Neuron (in vitro differentiated cells): ENCODE measurements around the gene TRMU.

ENCODE experiments used
- H2AFZ ChIP-seq: one replicate; pipeline ENCODE4 v1.6.1; 2013; ENCODE audit warnings: low read depth, mild to moderate bottlenecking, inconsistent platforms, low read length, moderate library complexity
- H3K27me3 ChIP-seq: one replicate; pipeline ENCODE4 v1.6.1; 2013; ENCODE audit warnings: low read length; ENCODE audit not compliant: insufficient read depth
- H3K36me3 ChIP-seq: one replicate; pipeline ENCODE4 v1.6.1; 2013; ENCODE audit warnings: low read length; ENCODE audit not compliant: insufficient read depth
- H3K4me1 ChIP-seq: one replicate; pipeline ENCODE4 v1.6.1; 2013; ENCODE audit warnings: low read length; ENCODE audit not compliant: insufficient read depth
- H3K4me3 ChIP-seq: 2 replicates; pipeline ENCODE4 v1.5.1; 2013; ENCODE audit warnings: mild to moderate bottlenecking, low read length, moderate library complexity
- H3K9me3 ChIP-seq: one replicate; pipeline ENCODE4 v1.6.1; 2013; ENCODE audit warnings: low read length

TRMU gene

DNA sequence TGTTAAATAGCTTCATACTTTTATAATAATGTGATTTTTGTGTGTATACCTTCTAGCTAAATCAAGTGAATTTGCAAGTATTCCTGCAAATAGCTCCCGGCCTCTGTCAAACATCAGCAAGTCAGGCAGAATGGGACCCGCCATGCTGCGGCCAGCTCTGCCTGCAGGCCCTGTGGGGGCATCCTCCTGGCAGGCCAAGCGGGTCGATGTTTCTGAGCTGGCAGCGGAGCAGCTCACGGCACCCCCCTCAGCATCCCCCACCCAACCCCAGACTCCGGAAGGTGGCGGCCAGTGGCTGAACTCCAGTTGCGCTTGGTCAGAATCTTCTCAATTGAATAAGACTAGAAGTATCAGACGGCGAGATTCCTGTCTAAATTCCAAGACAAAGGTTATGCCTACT is 19.5 kb upstream of the TRMU start:
- Histone ChIP-seq H3K4me1 (no peaks in the 10 kb centered on the region), H3K27me3 (no peaks in the 10 kb centered on the region), H3K36me3 (peaks cover 47% of the 10 kb centered on the region), H2AFZ (no peak overlapping the region), H3K4me3 (no peak overlapping the region), H3K9me3 (no peaks in the 10 kb centered on the region)

DNA sequence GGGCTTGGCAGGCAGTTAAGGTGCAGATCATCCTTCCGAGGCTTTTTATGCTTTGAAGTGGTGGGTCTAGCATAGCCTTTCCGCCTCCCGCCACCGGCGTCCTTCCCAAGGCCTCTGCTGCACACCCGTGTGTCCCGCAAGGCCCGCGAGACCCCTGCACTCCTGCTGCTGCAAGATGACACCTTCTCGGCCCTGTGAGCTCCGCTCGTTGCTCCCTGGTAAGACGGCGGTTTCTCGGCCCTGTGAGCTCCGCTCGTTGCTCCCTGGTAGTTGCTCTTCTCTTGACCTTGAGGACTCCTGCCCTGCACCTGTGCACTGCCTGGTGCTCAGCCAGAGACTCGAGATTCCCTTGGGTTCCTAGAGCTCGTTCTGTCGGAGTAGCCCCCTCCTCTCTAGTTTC is 17.9 kb upstream of the TRMU start:
- H3K27me3 ChIP-seq: no peaks in the 10 kb centered on the region
- H3K4me3 ChIP-seq: no peak overlapping the region

DNA sequence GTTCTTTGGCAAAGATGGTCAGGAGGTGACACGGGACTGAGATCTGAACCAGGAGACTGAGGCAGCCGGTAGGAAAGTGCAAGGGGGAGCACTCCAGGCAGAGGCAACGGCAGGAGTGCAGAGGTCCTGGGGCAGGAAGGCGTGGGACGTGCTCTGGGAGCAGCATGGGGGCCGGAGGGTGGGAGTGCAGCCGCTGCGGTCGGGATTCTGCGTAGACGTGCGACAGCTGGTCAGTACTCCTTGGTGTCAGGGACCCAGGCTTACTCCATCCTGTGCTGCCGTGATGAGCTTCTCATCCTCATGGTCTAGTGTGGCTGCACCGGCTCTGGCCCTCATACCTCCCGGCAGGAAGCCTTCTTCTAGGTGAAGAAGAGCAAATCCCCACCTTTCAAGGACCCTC is 16.9 kb upstream of the TRMU start:
- no peaks in the 10 kb centered on the region for H3K4me1 ChIP-seq
- H3K36me3 ChIP-seq: peaks cover 56% of the 10 kb centered on the region
- H3K9me3 ChIP-seq: no peaks in the 10 kb centered on the region
- no peak overlapping the region for H3K4me3 ChIP-seq
- H3K27me3 ChIP-seq: no peaks in the 10 kb centered on the region
- H2AFZ ChIP-seq: no peak overlapping the region

More for the DNA sequence above, 17.9 kb upstream of the TRMU start:
- Histone ChIP-seq H2AFZ (no peak overlapping the region), H3K4me1 (no peaks in the 10 kb centered on the region), H3K36me3 (peaks cover 47% of the 10 kb centered on the region), H3K9me3 (no peaks in the 10 kb centered on the region)

DNA sequence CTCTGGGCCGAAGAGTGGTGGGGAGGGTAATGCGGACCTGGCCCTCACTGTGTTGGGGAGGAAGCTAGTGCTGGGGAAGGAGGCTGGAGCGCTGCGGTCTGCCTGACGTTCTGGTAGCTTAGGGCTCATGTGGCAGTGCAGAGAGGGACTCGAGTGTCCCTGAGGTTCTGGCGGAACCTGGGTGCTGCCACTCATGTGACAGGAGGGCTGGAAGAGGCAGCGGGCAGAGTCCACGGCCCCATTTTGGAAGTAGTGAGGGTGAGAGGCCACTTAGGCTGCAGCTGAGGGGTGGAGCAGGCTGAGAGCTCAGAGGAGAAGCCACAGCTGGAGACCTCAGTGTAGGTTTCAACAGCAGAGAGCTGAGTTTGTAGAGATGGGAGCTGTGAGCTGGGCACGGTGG is 16.2 kb upstream of the TRMU start:
- no peaks in the 10 kb centered on the region for H3K27me3 ChIP-seq
- no peaks in the 10 kb centered on the region for H3K4me1 ChIP-seq
- no peaks in the 10 kb centered on the region for H3K9me3 ChIP-seq
- no peak overlapping the region for H3K4me3 ChIP-seq
- peaks cover 51% of the 10 kb centered on the region for H3K36me3 ChIP-seq
- H2AFZ ChIP-seq: no peak overlapping the region

DNA sequence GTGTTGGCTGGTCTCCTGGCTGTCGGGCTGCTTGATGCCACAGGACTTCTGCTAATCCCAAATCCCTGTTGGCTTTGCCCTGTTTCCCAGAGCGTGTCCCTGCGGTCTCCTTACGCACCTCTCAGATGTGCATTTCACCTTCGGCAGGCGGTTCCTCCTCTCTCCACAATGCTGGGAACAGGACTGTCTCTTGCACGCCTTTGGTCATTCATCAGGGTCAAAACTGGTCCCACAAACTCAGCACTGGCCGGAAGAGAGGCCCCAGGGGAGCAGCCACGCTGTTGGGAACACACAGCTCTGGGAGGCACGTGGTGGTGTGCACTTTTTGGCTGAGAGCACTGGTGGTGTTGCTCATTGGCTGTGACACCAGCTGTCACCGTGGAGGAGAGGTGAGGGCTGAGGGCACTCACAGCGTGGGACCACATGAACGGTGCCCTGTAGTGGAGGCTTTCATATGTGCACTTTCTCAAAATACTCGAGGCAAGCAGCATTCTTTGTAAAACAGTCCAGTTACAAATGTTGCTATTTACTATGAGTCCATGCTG is 15.3 kb upstream of the TRMU start:
- no peak overlapping the region for H2AFZ ChIP-seq
- peaks cover 55% of the 10 kb centered on the region for H3K36me3 ChIP-seq
- no peaks in the 10 kb centered on the region for H3K9me3 ChIP-seq
- H3K27me3 ChIP-seq: no peaks in the 10 kb centered on the region
- no peaks in the 10 kb centered on the region for H3K4me1 ChIP-seq
- no peak overlapping the region for H3K4me3 ChIP-seq

DNA sequence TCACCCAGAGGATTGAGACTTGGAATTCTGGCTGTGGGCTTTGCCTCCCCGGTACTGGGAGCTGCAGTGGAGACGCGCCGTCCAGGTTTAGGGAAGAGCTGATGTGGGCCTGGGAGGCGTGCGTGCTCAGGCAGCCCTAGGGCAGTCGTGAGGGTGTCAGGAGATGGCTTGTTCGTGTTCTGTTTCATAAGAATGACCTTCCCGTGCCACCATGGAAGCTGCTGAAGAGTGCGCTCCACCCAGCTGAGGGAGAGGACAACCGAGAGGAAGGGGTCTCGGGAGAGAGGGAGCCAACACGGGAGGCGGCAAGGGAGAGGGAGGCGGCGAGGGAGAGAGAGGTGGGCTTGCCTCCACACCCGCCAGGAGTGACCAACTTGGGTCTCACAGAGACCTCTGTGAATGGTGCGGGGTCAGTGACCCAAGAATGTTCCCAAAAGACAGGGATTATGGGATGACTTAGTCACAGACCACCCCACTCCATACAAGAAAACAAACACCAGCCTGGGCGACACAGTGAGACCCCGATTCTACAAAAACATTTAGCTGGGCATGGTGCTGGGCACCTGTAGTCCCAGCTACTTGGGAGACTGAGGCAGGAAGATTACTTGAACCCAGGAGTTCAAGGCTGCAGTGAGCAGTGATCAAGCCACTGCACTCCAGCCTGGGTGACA is 14.7 kb upstream of the TRMU start:
- Histone ChIP-seq H3K9me3 (no peaks in the 10 kb centered on the region), H3K36me3 (peaks cover 59% of the 10 kb centered on the region), H2AFZ (no peak overlapping the region), H3K27me3 (no peaks in the 10 kb centered on the region), H3K4me1 (no peaks in the 10 kb centered on the region), H3K4me3 (no peak overlapping the region)

DNA sequence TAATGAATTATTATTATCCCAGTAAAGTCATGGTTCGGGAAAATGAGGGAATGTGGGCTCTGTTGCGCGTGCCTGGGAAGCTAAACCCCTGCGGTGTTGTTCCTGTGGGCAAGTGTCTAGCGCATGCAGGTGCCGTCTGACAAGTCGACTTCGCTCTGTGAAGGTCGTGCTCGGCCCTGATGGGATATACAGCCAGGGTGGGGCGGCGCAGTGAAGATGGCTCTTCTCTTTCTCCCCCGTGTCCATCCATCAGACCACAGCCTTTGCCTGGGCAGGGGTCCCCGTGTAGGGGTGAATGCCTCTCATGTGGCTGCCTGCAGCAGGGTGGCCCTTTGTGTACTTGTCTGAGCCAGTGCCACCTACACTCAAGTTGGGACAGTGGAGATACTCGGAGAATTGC is 12.8 kb upstream of the TRMU start:
- no peaks in the 10 kb centered on the region for H3K4me1 ChIP-seq

DNA sequence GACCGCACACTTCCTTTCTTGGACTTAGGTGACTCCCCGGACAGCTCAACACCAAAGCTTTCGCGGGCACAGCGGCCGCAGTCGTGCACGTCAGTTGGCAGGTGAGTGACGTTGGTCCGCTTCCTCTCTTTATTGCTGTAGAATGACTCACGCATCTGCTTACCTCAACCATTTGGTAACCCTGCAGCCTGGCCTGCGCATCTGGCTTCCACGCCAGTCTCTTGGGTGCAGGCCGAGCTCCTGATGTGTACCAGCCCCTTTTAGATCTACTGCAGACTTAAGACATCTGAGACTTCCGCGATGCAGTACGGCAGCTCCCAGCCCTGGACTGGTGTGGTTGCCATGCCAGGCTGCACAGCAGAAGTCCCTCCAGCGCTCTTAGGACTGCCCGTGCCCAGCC is 12.4 kb upstream of the TRMU start:
- H3K27me3 ChIP-seq: no peaks in the 10 kb centered on the region
- peaks cover 61% of the 10 kb centered on the region for H3K36me3 ChIP-seq
- H3K9me3 ChIP-seq: no peaks in the 10 kb centered on the region
- H3K4me1 ChIP-seq: no peaks in the 10 kb centered on the region
- no peak overlapping the region for H2AFZ ChIP-seq
- H3K4me3 ChIP-seq: no peak overlapping the region

More for the DNA sequence above, 12.8 kb upstream of the TRMU start:
- peaks cover 61% of the 10 kb centered on the region for H3K36me3 ChIP-seq
- H3K27me3 ChIP-seq: no peaks in the 10 kb centered on the region
- H2AFZ ChIP-seq: no peak overlapping the region
- no peak overlapping the region for H3K4me3 ChIP-seq
- H3K9me3 ChIP-seq: no peaks in the 10 kb centered on the region

DNA sequence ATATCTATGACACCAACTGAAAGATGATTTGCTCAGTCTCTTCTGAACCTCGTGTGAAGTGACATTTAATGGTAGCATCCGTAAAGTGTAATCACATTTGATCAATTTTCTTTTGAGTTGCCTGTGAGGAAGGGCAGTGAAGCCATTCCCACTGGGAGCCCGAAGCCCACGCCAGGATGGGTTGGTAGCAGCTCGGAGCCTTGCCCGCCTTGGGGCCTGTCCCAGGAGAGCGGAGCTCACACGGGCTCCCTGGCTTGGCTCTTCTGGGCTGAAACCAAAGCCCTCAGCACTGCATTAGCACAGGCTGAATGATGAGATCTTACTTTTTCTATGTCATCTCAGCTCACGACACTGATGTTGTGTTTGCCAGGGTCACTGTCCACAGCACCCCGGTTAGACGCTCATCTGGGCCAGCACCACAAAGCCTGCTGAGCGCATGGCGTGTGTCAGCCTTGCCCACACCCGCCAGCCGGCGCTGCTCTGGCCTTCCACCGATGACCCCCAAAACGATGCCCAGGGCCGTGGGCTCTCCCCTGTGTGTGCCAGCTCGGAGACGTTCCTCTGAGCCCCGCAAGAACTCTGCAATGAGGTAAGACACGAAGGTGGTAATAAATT is 9.3 kb upstream of the TRMU start:
- peaks cover 70% of the 10 kb centered on the region for H3K36me3 ChIP-seq

DNA sequence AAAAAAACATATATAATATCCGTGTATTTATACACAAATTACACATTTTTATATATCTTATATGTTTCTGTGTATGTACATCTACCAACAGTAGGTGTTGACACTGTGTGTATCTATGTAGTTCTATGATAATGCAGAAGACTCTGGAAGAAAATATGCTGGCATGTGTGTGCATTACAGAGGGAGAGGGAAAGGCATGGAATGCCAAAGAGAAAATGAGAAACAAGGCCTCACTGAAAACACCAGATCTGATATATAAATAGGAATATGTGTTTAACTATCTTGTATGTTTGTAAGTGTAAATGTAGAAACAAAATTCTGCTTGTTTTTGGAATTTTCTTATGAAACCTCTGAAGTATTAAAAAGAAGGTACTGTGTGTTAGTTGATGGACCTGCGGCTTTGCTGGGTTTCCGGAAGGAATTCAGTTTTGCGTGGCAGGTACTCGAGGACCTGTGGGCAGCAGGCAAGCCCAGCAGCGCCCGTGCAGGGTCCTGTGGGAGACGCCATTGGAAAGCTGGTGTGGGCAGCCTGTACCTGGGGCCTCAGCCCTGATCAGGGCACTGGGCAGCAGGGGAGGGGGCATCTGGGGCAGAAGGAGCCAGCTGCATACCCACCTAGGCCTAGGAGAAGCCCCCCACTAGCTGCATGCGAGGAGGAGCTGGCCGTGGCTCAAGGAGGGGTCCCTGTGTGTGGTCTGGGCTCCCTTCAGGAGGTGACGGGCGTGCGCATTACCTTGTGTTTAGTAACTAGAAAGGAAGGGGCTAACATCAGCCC is 7.6 kb upstream of the TRMU start:
- no peak overlapping the region for H3K4me3 ChIP-seq
- H3K4me1 ChIP-seq: no peaks in the 10 kb centered on the region
- no peaks in the 10 kb centered on the region for H3K27me3 ChIP-seq
- H2AFZ ChIP-seq: no peak overlapping the region
- H3K9me3 ChIP-seq: no peaks in the 10 kb centered on the region
- H3K36me3 ChIP-seq: peaks cover 68% of the 10 kb centered on the region

More for the DNA sequence above, 9.3 kb upstream of the TRMU start:
- H3K9me3 ChIP-seq: no peaks in the 10 kb centered on the region
- H3K27me3 ChIP-seq: no peaks in the 10 kb centered on the region
- no peaks in the 10 kb centered on the region for H3K4me1 ChIP-seq
- no peak overlapping the region for H2AFZ ChIP-seq
- no peak overlapping the region for H3K4me3 ChIP-seq

DNA sequence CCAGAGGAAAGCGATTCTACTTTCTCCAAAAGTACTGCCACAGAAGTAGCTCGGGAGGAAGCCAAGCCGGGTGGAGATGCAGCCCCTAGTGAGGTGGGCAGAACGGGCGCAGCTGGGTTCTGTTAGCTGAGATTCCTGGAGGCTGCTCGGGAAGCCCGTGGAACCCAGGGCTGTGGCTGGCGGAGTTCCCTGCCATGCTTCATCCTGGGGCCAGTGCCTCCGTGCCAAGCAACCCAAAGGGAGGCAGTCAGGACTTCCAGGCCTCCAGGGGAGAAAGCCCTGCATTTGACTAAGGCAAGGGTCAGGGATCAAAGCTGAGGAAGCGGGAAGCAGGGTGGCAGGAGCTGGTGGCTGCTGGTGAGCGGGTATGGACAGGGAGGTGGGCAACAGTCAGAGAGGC is 6.7 kb upstream of the TRMU start:
- Histone ChIP-seq H3K9me3 (no peaks in the 10 kb centered on the region), H3K4me1 (no peaks in the 10 kb centered on the region), H3K4me3 (no peak overlapping the region), H3K36me3 (peaks cover 63% of the 10 kb centered on the region), H3K27me3 (no peaks in the 10 kb centered on the region), H2AFZ (no peak overlapping the region)

DNA sequence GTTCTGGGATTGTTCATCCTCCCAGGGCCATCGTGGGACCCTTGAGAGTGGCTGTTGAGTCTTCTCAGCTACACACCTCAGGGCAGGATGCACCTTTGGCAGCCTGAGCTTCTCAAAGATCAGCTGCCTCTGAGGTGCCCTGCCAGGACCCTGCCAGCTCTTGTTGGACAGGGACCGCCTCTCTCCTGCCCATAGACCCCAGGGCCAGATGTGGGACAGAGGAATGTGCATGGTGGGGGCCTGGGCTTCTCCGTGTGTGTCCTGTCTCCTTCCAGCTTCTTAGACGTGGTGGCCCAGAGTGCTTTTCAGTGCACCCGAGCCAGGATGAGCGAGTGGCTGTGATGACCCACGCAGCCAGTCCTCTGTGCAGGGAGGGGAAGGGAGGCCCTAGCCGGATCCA is 5.9 kb upstream of the TRMU start:
- Histone ChIP-seq H3K9me3 (no peaks in the 10 kb centered on the region), H2AFZ (no peak overlapping the region), H3K4me1 (no peaks in the 10 kb centered on the region), H3K36me3 (peaks cover 62% of the 10 kb centered on the region), H3K27me3 (no peaks in the 10 kb centered on the region), H3K4me3 (no peak overlapping the region)

DNA sequence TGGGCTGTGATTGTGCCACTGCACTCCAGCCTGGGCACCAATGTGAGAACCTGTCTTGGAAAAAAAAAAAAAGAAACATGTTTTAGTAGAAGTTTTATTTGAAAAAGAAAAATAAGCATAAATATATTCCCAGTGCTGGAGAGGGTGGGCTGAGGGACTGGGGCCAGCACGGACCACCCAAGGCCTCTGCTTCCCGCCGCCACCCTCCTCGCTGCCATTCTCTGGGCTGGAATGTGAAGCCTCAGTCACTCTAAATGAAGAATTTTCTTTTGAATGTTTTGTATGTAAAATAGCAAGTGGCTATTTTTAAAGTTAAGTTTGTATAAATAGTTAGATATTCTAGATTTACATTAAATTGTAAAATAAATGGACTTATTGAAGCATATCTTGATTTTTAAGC is 5.1 kb upstream of the TRMU start:
- no peaks in the 10 kb centered on the region for H3K27me3 ChIP-seq
- H3K36me3 ChIP-seq: peaks cover 59% of the 10 kb centered on the region
- H3K9me3 ChIP-seq: no peaks in the 10 kb centered on the region
- no peak overlapping the region for H2AFZ ChIP-seq
- no peaks in the 10 kb centered on the region for H3K4me1 ChIP-seq
- no peak overlapping the region for H3K4me3 ChIP-seq
